OCI-LY7 (cell line): ENCODE results near the gene TBCB. TPM values are rescaled to one million over a fixed set of nuclear protein-coding genes. Genes with fewer than 3 reads are reported as not detected.

Experiments
- BruUV-seq: library from RNA; stranded (reverse); fragments of 400-500 nt; replicated peaks from 2 replicates; lab custom pipeline; 2021; lab: Mats Ljungman, UMichigan
- CTCF ChIA-PET: fragments of 300-600 bp; sonication (Branson Sonifier 250); formaldehyde crosslinking; loops from one replicate; lab custom pipeline; 2022; ENCODE audit warnings: antibody characterized with exemption; ENCODE audit not compliant: unreplicated experiment; lab: Charles Lee
- POLR2A ChIA-PET: fragments of 300-600 bp; sonication (Branson Sonifier 250); formaldehyde crosslinking; loops from one replicate; lab custom pipeline; 2022; ENCODE audit warnings: antibody characterized with exemption; lab: Charles Lee
- DNase-seq: peaks from one replicate; pipeline ENCODE4 v3.0.0-alpha.2; 2015; ENCODE audit warnings: low spot score
- H2AFZ ChIP-seq: fragments of 200-600 bp; sonication (generic), shearing (Covaris generic); 2 replicates; pipeline ENCODE4 v1.6.1; 2014; ENCODE audit warnings: mild to moderate bottlenecking, antibody characterized with exemption, low read length, moderate library complexity
- H3K27ac ChIP-seq: fragments of 200-600 bp; sonication (generic); 2 replicates; pipeline ENCODE4 v1.5.1; 2014; ENCODE audit warnings: mixed run types, low read depth, mild to moderate bottlenecking, moderate library complexity, low read length, inconsistent platforms; ENCODE audit not compliant: poor library complexity, severe bottlenecking
- H3K36me3 ChIP-seq: fragments of 200-600 bp; sonication (generic); 2 replicates; pipeline ENCODE4 v1.6.1; 2014; ENCODE audit warnings: mild to moderate bottlenecking, antibody characterized with exemption, low read length, moderate library complexity, mixed read lengths; ENCODE audit not compliant: insufficient read depth
- H3K4me1 ChIP-seq: fragments of 200-600 bp; sonication (generic); 2 replicates; pipeline ENCODE4 v1.5.1; 2014; ENCODE audit warnings: mild to moderate bottlenecking, low read length; ENCODE audit not compliant: insufficient read depth, poor library complexity, severe bottlenecking
- H3K4me2 ChIP-seq: fragments of 200-600 bp; sonication (generic); 2 replicates; pipeline ENCODE4 v1.6.1; 2014; ENCODE audit warnings: mild to moderate bottlenecking, low read length
- H3K4me3 ChIP-seq: fragments of 200-600 bp; sonication (generic); 2 replicates; pipeline ENCODE4 v1.5.1; 2014; ENCODE audit warnings: mild to moderate bottlenecking, low read depth, low read length; ENCODE audit not compliant: poor library complexity, severe bottlenecking
- H3K79me2 ChIP-seq: fragments of 200-600 bp; sonication (generic); 2 replicates; pipeline ENCODE4 v1.6.1; 2016; ENCODE audit warnings: low read depth, mild to moderate bottlenecking, low read length, moderate library complexity, mixed read lengths; ENCODE audit not compliant: insufficient read depth
- H3K9me2 ChIP-seq: fragments of 200-600 bp; sonication (generic); 2 replicates; pipeline ENCODE4 v1.6.1; 2016; ENCODE audit warnings: mild to moderate bottlenecking, low read length, mixed read lengths; ENCODE audit not compliant: insufficient read depth
- H3K9me3 ChIP-seq: fragments of 200-600 bp; sonication (generic); 2 replicates; pipeline ENCODE4 v1.6.1; 2014; ENCODE audit warnings: mild to moderate bottlenecking, mixed run types, low read length, mixed read lengths
- H4K20me1 ChIP-seq: fragments of 200-600 bp; sonication (generic); 2 replicates; pipeline ENCODE4 v1.6.1; 2014; ENCODE audit warnings: mild to moderate bottlenecking, antibody characterized with exemption, low read length, moderate library complexity, mixed read lengths; ENCODE audit not compliant: insufficient read depth
- CTCF ChIP-seq: fragments of 200-600 bp; sonication (generic); conservative IDR thresholded peaks from 2 replicates; pipeline ENCODE4 v1.5.1; 2014; ENCODE audit warnings: mild to moderate bottlenecking, antibody characterized with exemption, low read length, moderate library complexity, mixed read lengths
- EZH2phosphoT487 ChIP-seq: fragments of 200-600 bp; sonication (generic); IDR thresholded peaks from 2 replicates; pipeline ENCODE4 v1.6.1; 2018; ENCODE audit warnings: low read depth, borderline replicate concordance, mild to moderate bottlenecking, mixed run types, antibody characterized with exemption, low read length, moderate library complexity, mixed read lengths
- intact Hi-C: fragments of 100-400 bp; cut with micrococcal nuclease; formaldehyde crosslinking; loops from one replicate; pipeline ENCODE4 v1.10.0; 2022; ENCODE audit not compliant: unreplicated experiment
- total RNA-seq, 2 experiments: library from RNA; depleted of rRNA in 1 of 2; stranded (reverse); fragments of >200 nt in 1 of 2; shearing (Covaris generic) in 1 of 2; gene quantifications; 2 replicates each; pipeline ENCODE4 v1.2.3, GENCODE V29; 2014 to 2022

TBCB gene
- total RNA-seq, 2 experiments from 2014 or later: 136 to 200 TPM

- CTCF ChIA-PET: no interaction called here
Measured at GRCh38 chr19:36103040-36103626, 12.1 kb upstream of the TBCB start.

GRCh38 chr19:36103842-36104552 is 11.3 kb upstream of the TBCB start:
- DNase-seq: no peak
- intact Hi-C loops: no loop called here
- Histone ChIP-seq H3K4me3 (no peak overlapping the region), H4K20me1 (no peaks in the 10 kb centered on the region), H3K79me2 (no peaks in the 10 kb centered on the region), H3K9me2 (no peaks in the 10 kb centered on the region), H2AFZ (no peak overlapping the region), H3K9me3 (no peaks in the 10 kb centered on the region), H3K4me1 (no peaks in the 10 kb centered on the region), H3K36me3 (peaks cover 92% of the 10 kb centered on the region), H3K4me2 (no peak overlapping the region), H3K27ac (no peak overlapping the region)
- TF ChIP-seq CTCF (no peak), EZH2phosphoT487 (no peak)
- ChIA-PET CTCF (no interaction called here), POLR2A (no interaction called here)
- BruUV-seq: no TSS peak

More at GRCh38 chr19:36103040-36103626, 12.1 kb upstream of the TBCB start:
- TF ChIP-seq CTCF: no peak
- no peak for TF ChIP-seq EZH2phosphoT487
- Histone ChIP-seq H2AFZ (no peak overlapping the region), H4K20me1 (no peaks in the 10 kb centered on the region), H3K9me3 (no peaks in the 10 kb centered on the region), H3K4me2 (no peak overlapping the region), H3K27ac (no peak overlapping the region), H3K4me1 (no peaks in the 10 kb centered on the region), H3K36me3 (peaks cover 93% of the 10 kb centered on the region), H3K79me2 (no peaks in the 10 kb centered on the region), H3K9me2 (no peaks in the 10 kb centered on the region), H3K4me3 (no peak overlapping the region)
- no TSS peak for BruUV-seq
- no peak for DNase-seq
- POLR2A ChIA-PET: no interaction called here
- intact Hi-C loops: no loop called here

GRCh38 chr19:36106441-36106840 is 8.8 kb upstream of the TBCB start:
- Histone ChIP-seq H2AFZ (no peak overlapping the region), H3K36me3 (peaks cover 69% of the 10 kb centered on the region), H3K79me2 (no peaks in the 10 kb centered on the region), H3K9me3 (no peaks in the 10 kb centered on the region), H4K20me1 (no peaks in the 10 kb centered on the region), H3K4me1 (peaks cover 10% of the 10 kb centered on the region), H3K27ac (no peak overlapping the region), H3K9me2 (no peaks in the 10 kb centered on the region), H3K4me2 (no peak overlapping the region), H3K4me3 (no peak overlapping the region)
- intact Hi-C loops: no loop called here
- no TSS peak for BruUV-seq
- ChIA-PET POLR2A (no interaction called here), CTCF (no interaction called here)
- TF ChIP-seq CTCF: no peak
- no peak for TF ChIP-seq EZH2phosphoT487
- no peak for DNase-seq
